ENCODE data around the gene RPS6KB2.
A peak's percentile ranks its signal among the peaks of the same experiment; 100 is the strongest.
"Not testable (repeated sequence)": the region's sequence is repeated elsewhere in the genome, so short reads cannot be mapped to it uniquely, and the experiment has no call there.

The RPS6KB2 gene

GRCh38 chr11:67468456-67468758 is 40.1 kb downstream of the RPS6KB2 start:
- DNase-seq: no peak

GRCh38 chr11:67468759-67469507 is 40.6 kb downstream of the RPS6KB2 start, which contains the start of gene TMEM134:
Gene TMEM134 (minus strand): TSS chr11:67469251. CDS start chr11:67469192, 59 bp downstream.
- peak; percentile 89 for DNase-seq

DNA sequence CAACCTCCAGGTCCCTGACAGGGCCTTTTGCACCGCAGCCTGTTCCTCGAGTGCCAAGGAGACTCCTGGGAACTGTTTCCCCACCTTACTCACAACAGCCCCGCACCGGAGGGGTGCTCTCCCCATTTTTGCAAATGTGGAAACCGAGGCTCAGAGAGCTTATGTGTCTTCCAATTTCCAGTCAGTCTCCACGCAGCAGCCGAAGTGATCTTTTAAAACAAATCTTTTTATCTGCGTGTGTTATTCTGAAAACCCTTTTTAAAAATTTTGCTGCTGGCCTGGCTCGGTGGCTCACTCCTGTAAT is 41.2 kb downstream of the RPS6KB2 start:
- DNase-seq: no peak

DNA sequence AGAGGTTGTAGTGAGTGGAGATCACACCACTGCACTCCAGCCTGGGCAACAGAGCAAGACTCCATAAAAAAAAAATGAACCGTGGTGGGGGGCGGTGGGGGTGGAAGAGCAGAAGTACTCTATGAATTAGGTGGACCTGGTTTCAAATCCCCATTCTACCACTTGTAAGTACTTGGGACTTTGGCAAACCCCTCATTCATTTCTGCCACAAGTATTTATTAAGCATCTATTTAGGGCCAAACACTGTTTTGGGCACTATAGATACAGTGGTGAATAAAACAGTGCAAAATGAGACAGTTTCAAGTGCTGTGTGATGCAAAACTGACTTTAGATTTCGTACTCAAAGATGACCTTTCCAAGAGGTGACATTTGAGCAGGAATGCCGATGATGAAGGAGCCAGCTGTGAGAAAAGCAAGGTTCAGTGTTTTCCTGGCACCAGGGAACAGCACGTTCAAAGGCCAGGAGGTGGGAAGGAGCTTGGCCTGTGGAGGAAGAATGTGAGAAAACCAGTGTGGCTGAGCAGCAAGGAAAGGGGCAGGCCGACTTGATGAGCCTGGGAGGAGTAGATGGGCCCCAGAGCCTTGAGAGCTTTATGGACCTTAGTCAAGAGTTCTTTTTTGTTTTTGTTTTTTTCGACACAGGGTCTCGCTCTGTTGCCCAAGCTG is 42.2 kb downstream of the RPS6KB2 start:
- no peak for DNase-seq

GRCh38 chr11:67472882-67473281 is 44.6 kb downstream of the RPS6KB2 start:
- DNase-seq: no peak

DNA sequence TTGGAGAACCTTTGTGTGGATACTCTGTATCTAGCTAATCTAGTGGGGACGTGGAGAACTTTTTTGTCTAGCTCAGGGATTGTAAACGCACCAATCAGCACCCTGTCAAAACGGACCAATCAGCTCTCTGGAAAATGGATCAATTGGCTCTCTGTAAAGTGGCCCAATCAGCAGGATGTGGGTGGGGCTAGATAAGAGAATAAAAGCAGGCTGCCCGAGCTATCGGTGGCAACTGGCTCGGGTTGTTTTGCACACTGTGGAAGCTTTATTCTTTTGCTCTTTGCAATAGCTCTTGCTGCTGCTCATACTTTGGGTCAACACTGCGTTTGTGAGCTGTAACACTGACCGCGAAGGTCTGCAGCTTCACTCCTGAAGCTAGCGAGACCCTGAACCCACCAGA is 48.4 kb downstream of the RPS6KB2 start:
- not testable (repeated sequence) for DNase-seq

DNA sequence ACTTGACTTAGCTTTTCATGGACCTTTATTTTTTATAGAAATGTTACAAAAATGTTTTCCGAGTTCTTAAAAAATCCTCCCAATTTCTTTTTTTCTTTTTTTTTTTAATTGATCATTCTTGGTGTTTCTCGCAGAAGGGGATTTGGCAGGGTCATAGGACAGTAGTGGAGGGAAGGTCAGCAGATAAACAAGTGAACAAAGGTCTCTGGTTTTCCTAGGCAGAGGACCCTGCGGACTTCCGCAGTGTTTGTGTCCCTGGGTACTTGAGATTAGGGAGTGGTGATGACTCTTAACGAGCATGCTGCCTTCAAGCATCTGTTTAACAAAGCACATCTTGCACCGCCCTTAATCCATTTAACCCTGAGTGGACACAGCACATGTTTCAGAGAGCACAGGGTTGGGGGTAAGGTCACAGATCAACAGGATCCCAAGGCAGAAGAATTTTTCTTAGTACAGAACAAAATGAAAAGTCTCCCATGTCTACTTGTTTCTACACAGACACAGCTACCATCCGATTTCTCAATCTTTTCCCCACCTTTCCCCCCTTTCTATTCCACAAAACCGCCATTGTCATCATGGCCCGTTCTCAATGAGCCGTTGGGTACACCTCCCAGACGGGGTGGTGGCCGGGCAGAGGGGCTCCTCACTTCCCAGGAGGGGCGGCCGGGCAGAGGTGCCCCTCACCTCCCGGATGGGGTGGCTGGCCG is 49.2 kb downstream of the RPS6KB2 start:
- DNase-seq: not testable (repeated sequence)

- no peak for DNase-seq
Observed at GRCh38 chr11:67482275-67482826, 54.1 kb downstream of the RPS6KB2 start.

- DNase-seq: peak; percentile 98
Observed at GRCh38 chr11:67482827-67483798, 54.8 kb downstream of the RPS6KB2 start, which contains the start of gene AIP. Gene AIP (plus strand): TSS chr11:67483026. CDS start chr11:67483159, 133 bp downstream.

- peak; percentile 34 for DNase-seq
Observed at GRCh38 chr11:67483831-67484665, 55.8 kb downstream of the RPS6KB2 start.

GRCh38 chr11:67484847-67485311 is 56.6 kb downstream of the RPS6KB2 start:
- peak; percentile 55 for DNase-seq

Measured in effector CD4-positive, alpha-beta T cell (primary cell).